ENCODE measurements around the gene LPIN3.
"Not testable (repeated sequence)": the region's sequence is repeated elsewhere in the genome, so short reads cannot be mapped to it uniquely, and the experiment has no call there.

LPIN3 gene

DNA sequence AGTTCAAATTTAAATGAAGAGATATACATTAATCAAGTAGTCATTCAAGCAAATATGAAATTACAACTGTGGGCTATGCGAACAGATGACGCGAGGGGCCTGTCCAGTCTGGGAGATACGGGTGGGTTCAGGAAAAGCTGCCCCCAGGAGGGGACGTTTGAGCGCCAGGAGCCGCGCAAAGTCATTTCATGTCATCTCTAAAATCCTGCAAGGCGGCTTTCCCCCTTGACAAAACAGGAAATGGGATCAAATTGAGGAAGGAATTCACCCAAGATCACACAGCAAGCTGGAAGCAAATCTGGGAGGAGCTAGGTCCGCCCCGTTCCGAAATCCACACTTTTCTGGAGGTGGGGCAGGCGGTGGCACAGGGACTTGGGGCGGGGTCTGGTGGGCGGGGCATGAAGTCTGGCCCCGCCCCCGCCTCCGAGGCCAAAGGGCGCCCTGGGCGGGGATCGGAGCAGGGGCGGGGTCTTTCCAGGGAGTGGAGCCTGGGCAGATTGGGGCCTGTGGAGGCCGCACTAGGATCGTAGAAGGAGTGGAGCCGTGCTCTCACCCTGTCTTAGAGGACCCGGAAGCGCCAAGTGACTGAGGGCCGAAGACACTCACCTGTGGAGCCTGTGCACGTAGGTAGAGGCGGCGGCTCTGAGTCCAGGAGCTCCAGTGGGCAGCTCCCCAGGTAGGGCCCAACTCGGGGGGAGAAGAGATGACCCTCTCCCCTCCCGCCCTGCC lies at the start of gene LPIN3:
TSS of gene LPIN3 (plus strand) at position 495 of the 729 bp plus-strand sequence. CDS start 4,983 bp downstream, outside the sequence.
- peak; percentile 33 to 57 for DNase-seq (ENCODE audit: low spot score in 2 of 2)

GRCh38 chr20:41293269-41294037 lies 47.2 kb upstream of the LPIN3 start:
- DNase-seq (ENCODE audit: low spot score in 2 of 2), result no peak
- Mint-ChIP-seq H3K4me3 (no peak overlapping the region), H3K9me3 (no peaks in the 10 kb centered on the region), H3K4me1 (no peaks in the 10 kb centered on the region), H3K36me3 (no peaks in the 10 kb centered on the region), H3K27ac (no peak overlapping the region)
- ATAC-seq, result no peak

More for the DNA sequence above, at the start of gene LPIN3:
- H3K9me3 Mint-ChIP-seq, result no peaks in the 10 kb centered on the region
- H3K27ac Mint-ChIP-seq, result peak within 1 kb of the TSS; percentile 72
- H3K4me1 Mint-ChIP-seq, result peaks cover 13% of the 10 kb centered on the region
- no peaks in the 10 kb centered on the region for H3K36me3 Mint-ChIP-seq
- ATAC-seq, result peak; percentile 68
- peak within 1 kb of the TSS; percentile 83 for H3K4me3 Mint-ChIP-seq

DNA sequence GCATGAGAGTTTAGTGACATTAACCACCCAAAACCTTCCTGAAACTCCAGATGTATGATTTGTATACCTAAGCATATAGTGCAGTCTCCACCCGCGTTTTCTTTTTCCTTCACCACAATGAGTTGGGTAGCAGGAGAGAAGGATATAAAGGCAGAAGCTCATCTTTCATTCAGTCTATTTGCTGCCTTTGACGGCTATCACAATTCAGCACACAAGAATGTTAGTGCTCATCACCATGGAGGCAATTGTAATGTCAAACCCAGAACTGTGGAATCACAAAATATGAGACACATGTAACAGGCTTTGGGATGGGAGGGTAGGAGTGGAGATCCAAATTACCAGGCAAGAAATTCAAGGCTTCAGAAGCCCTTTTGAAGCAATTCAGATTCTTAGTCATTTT lies 40.7 kb upstream of the LPIN3 start:
- Mint-ChIP-seq H3K4me1 (no peaks in the 10 kb centered on the region), H3K4me3 (no peak overlapping the region), H3K27ac (no peak overlapping the region), H3K9me3 (no peaks in the 10 kb centered on the region), H3K36me3 (no peaks in the 10 kb centered on the region)
- DNase-seq (ENCODE audit: low spot score in 2 of 2), result no peak
- no peak for ATAC-seq

DNA sequence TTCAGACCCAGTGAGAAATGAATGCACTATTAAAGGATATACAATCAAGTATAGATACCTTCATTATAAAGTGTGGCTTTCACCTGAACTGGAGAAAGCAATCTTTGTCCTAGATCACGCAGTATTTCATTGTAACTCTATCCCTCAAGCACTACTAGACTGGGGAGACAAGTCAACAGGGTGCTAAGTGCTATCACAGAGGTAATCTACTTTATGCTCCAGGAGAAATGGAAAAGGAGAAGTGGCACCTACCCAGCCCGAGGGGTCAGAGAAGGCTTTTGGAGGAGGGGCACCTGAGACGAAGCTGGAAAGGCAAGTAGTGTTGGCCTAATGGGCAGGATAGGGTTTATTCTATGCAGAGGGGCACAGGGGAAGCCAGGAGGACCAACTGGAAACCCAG lies 40.2 kb upstream of the LPIN3 start:
- Mint-ChIP-seq H3K27ac (no peak overlapping the region), H3K4me1 (no peaks in the 10 kb centered on the region)

DNA sequence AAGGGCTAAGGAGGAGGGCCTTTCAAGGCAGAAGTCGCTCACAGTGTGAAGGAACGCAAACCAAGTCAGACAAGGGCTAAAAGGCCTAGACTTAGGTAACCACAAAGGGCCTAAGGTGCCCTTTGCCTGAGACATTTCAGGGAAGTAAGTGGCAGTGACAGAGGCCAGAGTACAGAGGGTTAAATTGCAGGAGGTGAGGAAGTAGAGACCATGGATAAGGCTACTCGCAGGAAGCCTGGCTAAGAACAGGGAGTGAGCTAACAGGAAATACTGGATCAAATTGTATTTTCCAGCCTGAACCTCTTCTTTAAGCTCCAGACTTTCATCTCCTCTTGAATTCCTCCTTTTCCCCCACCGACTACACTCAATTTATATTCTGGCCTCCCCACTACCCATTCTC lies 39.7 kb upstream of the LPIN3 start:
- ATAC-seq, result no peak

More for the DNA sequence above, 40.2 kb upstream of the LPIN3 start:
- no peaks in the 10 kb centered on the region for H3K36me3 Mint-ChIP-seq
- no peak for DNase-seq (ENCODE audit: low spot score in 2 of 2)
- ATAC-seq, result no peak
- H3K4me3 Mint-ChIP-seq, result no peak overlapping the region
- H3K9me3 Mint-ChIP-seq, result no peaks in the 10 kb centered on the region

GRCh38 chr20:41304002-41304401 lies 36.6 kb upstream of the LPIN3 start:
- H3K27ac Mint-ChIP-seq, result no peak overlapping the region
- H3K4me1 Mint-ChIP-seq, result peaks cover 7% of the 10 kb centered on the region
- H3K9me3 Mint-ChIP-seq, result no peaks in the 10 kb centered on the region
- ATAC-seq, result no peak
- no peaks in the 10 kb centered on the region for H3K36me3 Mint-ChIP-seq
- no peak for DNase-seq (ENCODE audit: low spot score in 2 of 2)
- no peak overlapping the region for H3K4me3 Mint-ChIP-seq

More for the DNA sequence above, 39.7 kb upstream of the LPIN3 start:
- DNase-seq (ENCODE audit: low spot score in 2 of 2), result no peak
- Mint-ChIP-seq H3K36me3 (no peaks in the 10 kb centered on the region), H3K27ac (no peak overlapping the region), H3K4me3 (no peak overlapping the region), H3K9me3 (no peaks in the 10 kb centered on the region), H3K4me1 (no peaks in the 10 kb centered on the region)

DNA sequence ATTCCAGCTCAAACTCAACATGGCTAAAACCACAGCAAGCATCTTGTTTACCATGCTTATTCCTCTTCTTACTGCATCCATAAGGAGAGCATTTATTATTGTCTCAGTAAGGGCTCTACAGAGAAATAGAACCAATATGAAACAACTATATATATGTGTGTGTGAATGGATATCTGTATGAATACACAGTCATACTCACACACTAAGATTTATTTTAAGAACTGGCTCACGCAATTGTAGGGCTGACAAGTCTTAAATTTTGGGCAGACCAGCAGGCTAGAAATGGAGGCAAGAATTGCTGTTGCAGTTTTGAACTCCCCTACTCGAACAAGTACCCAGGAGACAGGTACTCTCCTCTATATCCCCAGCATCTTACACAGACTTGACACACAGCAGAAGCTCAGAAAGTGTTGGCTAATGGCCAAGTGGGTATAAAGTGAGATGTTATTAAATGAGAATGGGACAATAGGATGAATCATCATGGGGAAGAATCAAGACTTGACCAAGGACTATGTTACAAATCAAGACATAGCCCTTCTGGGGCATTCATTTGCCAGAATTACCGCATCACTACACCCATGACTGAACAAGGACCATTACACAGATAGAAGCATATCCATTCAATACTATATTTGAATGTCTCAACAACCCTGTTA lies 36.1 kb upstream of the LPIN3 start:
- Mint-ChIP-seq H3K27ac (no peak overlapping the region), H3K4me3 (no peak overlapping the region)
- ATAC-seq, result no peak

GRCh38 chr20:41306061-41306727 lies 34.4 kb upstream of the LPIN3 start:
- Mint-ChIP-seq H3K36me3 (no peaks in the 10 kb centered on the region), H3K9me3 (no peaks in the 10 kb centered on the region), H3K4me3 (no peak overlapping the region), H3K27ac (no peak overlapping the region), H3K4me1 (peaks cover 12% of the 10 kb centered on the region)
- ATAC-seq (no peak), DNase-seq (ENCODE audit: low spot score in 2 of 2) (no peak)

More for the DNA sequence above, 36.1 kb upstream of the LPIN3 start:
- Mint-ChIP-seq H3K36me3 (no peaks in the 10 kb centered on the region), H3K4me1 (peaks cover 8% of the 10 kb centered on the region), H3K9me3 (no peaks in the 10 kb centered on the region)
- no peak for DNase-seq (ENCODE audit: low spot score in 2 of 2)

GRCh38 chr20:41307021-41307420 lies 33.6 kb upstream of the LPIN3 start:
- Mint-ChIP-seq H3K4me1 (peaks cover 12% of the 10 kb centered on the region), H3K4me3 (no peak overlapping the region), H3K9me3 (no peaks in the 10 kb centered on the region), H3K36me3 (no peaks in the 10 kb centered on the region), H3K27ac (no peak overlapping the region)
- DNase-seq (ENCODE audit: low spot score in 2 of 2) (no peak), ATAC-seq (no peak)

GRCh38 chr20:41308290-41308711 lies 32.3 kb upstream of the LPIN3 start:
- ATAC-seq (peak; percentile 26), DNase-seq (ENCODE audit: low spot score in 2 of 2) (no peak)
- no peaks in the 10 kb centered on the region for H3K36me3 Mint-ChIP-seq
- no peak overlapping the region for H3K4me3 Mint-ChIP-seq
- H3K4me1 Mint-ChIP-seq, result peaks cover 12% of the 10 kb centered on the region
- H3K27ac Mint-ChIP-seq, result no peak overlapping the region
- H3K9me3 Mint-ChIP-seq, result no peaks in the 10 kb centered on the region

DNA sequence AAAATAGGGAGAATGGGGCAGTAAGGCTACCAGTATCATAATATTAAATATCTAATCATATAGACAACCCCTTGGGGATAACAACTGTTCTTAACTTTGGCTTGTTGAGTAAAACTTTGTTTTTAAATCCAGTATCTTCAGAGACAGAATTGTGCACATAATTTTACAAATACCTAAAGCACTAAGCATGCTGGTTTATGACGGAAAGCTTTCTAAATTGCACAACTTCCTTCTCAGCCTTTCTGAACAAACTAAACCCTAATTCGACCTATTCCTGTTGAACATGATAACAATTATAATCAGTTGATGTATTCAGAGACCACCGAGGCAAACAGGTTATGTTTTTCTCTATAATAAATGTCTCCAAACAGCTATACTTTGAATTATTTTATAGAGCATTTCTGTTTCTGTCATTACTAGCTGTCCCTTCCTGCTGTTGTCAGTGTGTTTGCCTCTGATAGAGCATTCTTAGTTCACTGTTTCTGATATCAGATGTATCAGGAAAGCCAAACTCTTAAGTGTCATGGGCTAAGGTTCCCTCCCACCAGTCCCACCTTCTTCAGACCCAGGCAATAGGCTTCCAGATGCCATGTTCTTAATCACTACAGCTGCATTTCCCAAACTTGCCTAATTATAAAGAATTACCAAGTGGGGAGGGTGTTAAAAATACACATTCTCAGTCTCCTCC lies 31.8 kb upstream of the LPIN3 start:
- ATAC-seq, result no peak
- Mint-ChIP-seq H3K27ac (no peak overlapping the region), H3K36me3 (no peaks in the 10 kb centered on the region), H3K9me3 (no peaks in the 10 kb centered on the region), H3K4me1 (peaks cover 12% of the 10 kb centered on the region), H3K4me3 (no peak overlapping the region)
- DNase-seq (ENCODE audit: low spot score in 2 of 2), result no peak

- DNase-seq (ENCODE audit: low spot score in 2 of 2), result no peak
- no peaks in the 10 kb centered on the region for H3K9me3 Mint-ChIP-seq
- no peak overlapping the region for H3K4me3 Mint-ChIP-seq
- H3K4me1 Mint-ChIP-seq, result peaks cover 12% of the 10 kb centered on the region
- H3K27ac Mint-ChIP-seq, result no peak overlapping the region
- no peaks in the 10 kb centered on the region for H3K36me3 Mint-ChIP-seq
- no peak for ATAC-seq
Observed at GRCh38 chr20:41309817-41310216, 30.8 kb upstream of the LPIN3 start.

DNA sequence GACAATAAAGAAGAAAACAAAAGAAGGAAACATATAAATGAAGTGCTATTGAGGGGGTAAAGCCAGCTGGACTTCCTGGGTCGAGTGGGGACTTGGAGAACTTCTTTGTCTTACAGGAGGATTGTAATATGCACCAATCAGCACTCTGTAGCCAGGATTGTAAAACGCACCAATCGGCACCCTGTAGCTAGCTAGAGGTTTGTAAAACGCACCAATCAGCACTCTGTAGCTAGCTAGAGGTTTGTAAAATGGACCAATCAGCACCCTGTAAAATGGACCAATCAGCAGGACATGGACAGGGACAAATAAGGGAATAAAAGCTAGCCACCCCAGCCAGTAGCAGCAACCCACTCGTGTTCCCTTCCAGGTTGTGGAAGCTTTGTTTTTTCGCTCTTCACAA lies 28.6 kb upstream of the LPIN3 start:
- not testable (repeated sequence) for H3K36me3 Mint-ChIP-seq; H3K9me3 Mint-ChIP-seq; DNase-seq (ENCODE audit: low spot score in 2 of 2); ATAC-seq; H3K27ac Mint-ChIP-seq; H3K4me3 Mint-ChIP-seq
- H3K4me1 Mint-ChIP-seq, result peaks cover 17% of the 10 kb centered on the region

DNA sequence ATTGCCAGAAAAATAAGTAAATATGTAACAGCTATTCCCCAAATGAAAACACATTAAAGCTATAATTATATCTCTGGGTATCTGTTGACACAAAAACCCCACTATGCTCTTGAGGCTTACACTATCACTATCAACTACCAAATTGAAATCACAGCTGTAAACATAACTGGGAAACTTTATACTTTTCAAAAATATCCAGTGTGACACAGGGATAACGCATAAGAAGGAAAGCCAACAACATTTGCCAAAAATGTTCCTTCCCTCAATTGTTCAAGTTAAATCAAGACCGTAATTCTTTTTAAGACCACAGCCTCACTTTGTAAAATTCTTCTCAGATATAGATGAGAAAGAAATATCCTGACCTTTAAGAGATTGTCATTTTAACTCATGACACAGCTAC lies 26.2 kb upstream of the LPIN3 start:
- no peak overlapping the region for H3K4me3 Mint-ChIP-seq
- no peaks in the 10 kb centered on the region for H3K9me3 Mint-ChIP-seq
- H3K36me3 Mint-ChIP-seq, result no peaks in the 10 kb centered on the region
- DNase-seq (ENCODE audit: low spot score in 2 of 2) (no peak), ATAC-seq (no peak)
- H3K27ac Mint-ChIP-seq, result no peak overlapping the region
- peaks cover 19% of the 10 kb centered on the region for H3K4me1 Mint-ChIP-seq

DNA sequence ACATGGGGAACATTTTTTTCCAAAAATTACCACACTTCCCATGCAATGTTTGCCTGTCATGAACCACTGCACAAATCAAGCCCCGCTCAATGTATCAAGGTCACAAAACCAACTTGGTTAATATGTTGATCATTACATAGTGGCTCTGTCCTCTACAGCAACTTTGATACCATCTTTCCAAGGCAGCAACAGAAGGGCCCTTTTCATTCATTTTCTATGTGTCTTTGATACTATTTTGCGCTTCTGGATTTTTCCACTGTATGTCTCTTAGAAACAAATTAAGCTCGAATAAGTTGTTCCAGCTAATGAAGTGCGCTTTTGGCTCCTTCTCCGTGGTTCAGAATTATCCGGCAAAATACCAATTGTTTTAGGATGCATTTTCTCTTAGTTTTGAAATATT lies 24.6 kb upstream of the LPIN3 start:
- no peak overlapping the region for H3K27ac Mint-ChIP-seq
- DNase-seq (ENCODE audit: low spot score in 2 of 2) (no peak), ATAC-seq (no peak)
- peak overlapping the region; percentile 90 for H3K4me3 Mint-ChIP-seq
- H3K9me3 Mint-ChIP-seq, result no peaks in the 10 kb centered on the region
- no peaks in the 10 kb centered on the region for H3K36me3 Mint-ChIP-seq
- peaks cover 14% of the 10 kb centered on the region for H3K4me1 Mint-ChIP-seq

All from stimulated activated effector memory CD8-positive, alpha-beta T cell treated with anti-CD3 and anti-CD28 coated beads, Interleukin-12 subunit alpha, Interleukin-12 subunit beta, amount 100 ng/mL, for 72 hours (primary cell).